HG03103 (cell line): ENCODE data around the gene AASS.
"Not testable (repeated sequence)": the region's sequence is repeated elsewhere in the genome, so short reads cannot be mapped to it uniquely, and the experiment has no call there.

Experiments
- ATAC-seq: cut with Tn5 transposase; IDR thresholded peaks from one replicate; pipeline ENCODE4 v1.9.1; 2021; ENCODE audit warnings: low read depth; ENCODE audit not compliant: unreplicated experiment

AASS gene

GRCh38 chr7:122143751-122144711 is at the start of gene AASS:
Gene AASS (minus strand): TSS chr7:122144249. CDS start chr7:122133726, 10,523 bp downstream.
- peak; percentile 100 for ATAC-seq

GRCh38 chr7:122188785-122189184 is 44.7 kb upstream of the AASS start:
- no peak for ATAC-seq

GRCh38 chr7:122183106-122183505 is 39.1 kb upstream of the AASS start:
- ATAC-seq, result no peak

GRCh38 chr7:122182081-122182480 is 38.0 kb upstream of the AASS start:
- ATAC-seq, result no peak

- not testable (repeated sequence) for ATAC-seq
These were observed 28.1 kb upstream of the AASS start for GRCh38 chr7:122172144-122172543.

- ATAC-seq, result no peak
These were observed 22.7 kb upstream of the AASS start for GRCh38 chr7:122166740-122167139.

- no peak for ATAC-seq
These were observed 22.2 kb upstream of the AASS start for GRCh38 chr7:122166275-122166674.

- no peak for ATAC-seq
These were observed 17.6 kb upstream of the AASS start for GRCh38 chr7:122161628-122162027.

- no peak for ATAC-seq
These were observed 11.5 kb upstream of the AASS start for GRCh38 chr7:122155566-122155965.

GRCh38 chr7:122148878-122149277 is 4.8 kb upstream of the AASS start:
- no peak for ATAC-seq

- no peak for ATAC-seq
These were observed 4.0 kb upstream of the AASS start for GRCh38 chr7:122148081-122148480.

GRCh38 chr7:122145937-122146645 is 2.0 kb upstream of the AASS start:
- no peak for ATAC-seq

GRCh38 chr7:122143376-122143750 is 686 bp downstream of the AASS start:
- no peak for ATAC-seq

- no peak for ATAC-seq
These were observed 3.1 kb downstream of the AASS start for GRCh38 chr7:122140918-122141317.

GRCh38 chr7:122137251-122138077 is 6.6 kb downstream of the AASS start:
- no peak for ATAC-seq

GRCh38 chr7:122136639-122137245 is 7.3 kb downstream of the AASS start:
- no peak for ATAC-seq

- ATAC-seq, result no peak
These were observed 8.0 kb downstream of the AASS start for GRCh38 chr7:122136078-122136477.

GRCh38 chr7:122135275-122135674 is 8.8 kb downstream of the AASS start:
- no peak for ATAC-seq

GRCh38 chr7:122134793-122135192 is 9.3 kb downstream of the AASS start:
- ATAC-seq, result not testable (repeated sequence)

GRCh38 chr7:122133477-122133876 is 10.6 kb downstream of the AASS start:
- ATAC-seq, result no peak
